ENCODE data around the gene RIPK3.
"Not testable (repeated sequence)": the region's sequence is repeated elsewhere in the genome, so short reads cannot be mapped to it uniquely, and the experiment has no call there.

RIPK3 gene

DNA sequence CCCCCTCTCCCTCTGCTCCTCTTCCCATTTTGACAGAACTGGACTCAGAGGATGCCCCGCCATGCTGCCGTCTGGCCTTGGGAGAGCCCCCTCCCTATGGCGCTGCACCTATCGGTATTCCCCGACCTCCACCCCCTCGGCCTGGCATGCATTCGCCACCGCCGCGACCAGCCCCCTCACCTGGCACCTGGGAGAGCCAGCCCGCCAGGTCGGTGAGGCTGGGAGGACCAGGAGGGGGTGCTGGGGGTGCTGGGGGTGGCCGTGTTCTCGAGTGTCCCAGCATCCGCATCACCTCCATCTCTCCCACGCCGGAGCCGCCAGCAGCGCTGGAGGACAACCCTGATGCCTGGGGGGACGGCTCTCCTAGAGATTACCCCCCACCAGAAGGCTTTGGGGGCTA is 29.7 kb upstream of the RIPK3 start:
- no peak for DNase-seq

DNA sequence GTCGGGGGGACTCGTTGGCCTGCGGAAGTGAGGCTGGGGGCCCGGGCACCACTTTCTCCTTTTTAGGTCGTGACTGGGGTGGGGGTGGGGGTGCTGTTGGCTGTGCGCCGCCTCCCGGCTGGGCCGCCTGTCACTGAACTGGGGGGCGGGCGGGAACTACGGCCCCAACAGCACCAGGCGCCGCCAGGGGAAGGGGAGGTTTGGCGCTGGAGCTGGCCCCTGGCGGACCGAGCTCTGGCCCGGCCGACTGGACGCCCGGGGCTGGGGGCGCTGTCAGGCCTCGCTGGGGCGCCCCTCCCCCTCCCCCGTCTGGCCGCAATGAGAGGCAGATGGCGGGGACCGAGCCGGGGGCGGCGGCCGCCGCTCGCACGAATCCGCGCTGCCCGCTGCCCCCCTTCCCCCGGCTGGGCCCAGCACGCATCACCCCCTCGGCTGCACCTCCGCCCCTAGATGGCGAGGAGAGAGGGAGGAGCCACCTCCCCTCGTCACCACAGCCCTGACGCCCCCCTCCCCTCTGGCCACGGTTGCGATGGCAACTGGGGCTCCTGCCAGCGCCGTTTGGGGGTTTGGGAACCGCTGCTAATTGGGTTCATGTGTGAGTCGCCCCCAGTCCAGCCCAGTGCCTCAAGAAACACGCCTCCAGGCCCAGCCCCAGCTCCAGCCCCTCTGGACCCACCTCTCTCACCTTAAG is 28.9 kb upstream of the RIPK3 start:
- peak in 6 of 14 donors; percentile 5 to 44 (median 22) for DNase-seq

DNA sequence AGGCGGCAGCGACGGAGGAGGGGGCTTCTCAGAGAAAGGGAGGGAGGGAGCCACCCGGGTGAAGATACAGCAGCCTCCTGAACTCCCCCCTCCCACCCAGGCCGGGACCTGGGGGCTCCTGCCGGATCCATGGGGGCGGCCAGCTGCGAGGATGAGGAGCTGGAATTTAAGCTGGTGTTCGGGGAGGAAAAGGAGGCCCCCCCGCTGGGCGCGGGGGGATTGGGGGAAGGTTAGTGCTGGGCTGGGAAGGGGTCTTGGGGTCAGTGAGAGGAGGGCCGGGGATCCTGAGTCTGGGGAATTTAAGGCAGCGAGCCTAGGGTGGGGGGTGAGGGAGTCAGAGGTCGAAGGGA is 28.4 kb upstream of the RIPK3 start:
- peak in 1 of 14 donors; percentile 39 for DNase-seq

DNA sequence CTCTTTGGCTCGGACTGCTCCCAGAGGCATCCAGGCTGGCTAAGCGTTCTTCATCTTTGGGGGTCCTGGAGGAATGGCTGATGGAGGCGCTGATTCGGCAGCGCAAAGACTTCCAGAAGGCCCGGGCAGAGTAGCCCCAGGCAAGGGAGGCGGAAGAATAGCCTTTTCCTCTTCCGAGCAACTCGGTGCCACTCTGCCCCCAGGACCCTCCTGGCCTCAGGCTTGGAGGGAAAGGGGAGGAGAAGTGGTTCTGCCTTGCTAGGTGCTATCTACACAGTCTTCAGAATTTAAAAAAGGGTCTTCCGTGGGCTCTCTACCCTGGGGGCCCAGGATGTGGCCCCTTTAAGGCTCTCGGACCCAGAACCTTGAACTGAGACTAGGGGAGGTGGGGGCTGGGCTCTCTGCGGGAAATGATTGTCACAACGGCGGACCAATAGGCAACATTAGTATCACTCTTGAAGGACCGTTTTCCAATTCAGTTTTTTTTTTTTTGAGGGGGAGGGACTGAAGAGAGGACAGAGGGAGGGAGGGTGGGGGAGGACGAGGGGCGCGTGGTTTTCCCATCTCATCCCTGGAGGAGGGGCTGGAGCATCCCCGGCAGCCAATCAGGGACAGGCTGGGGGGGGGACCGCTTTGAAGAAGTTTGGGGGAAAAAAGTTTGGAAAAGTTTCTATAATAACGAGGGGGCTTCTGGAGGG is 27.9 kb upstream of the RIPK3 start, which contains the start of gene NFATC4:
TSS of gene NFATC4 (plus strand) at position 671 of the 698 bp plus-strand sequence. CDS start 157 bp downstream, outside the sequence.
- peak in 9 of 14 donors; percentile 16 to 76 (median 36) for DNase-seq

DNA sequence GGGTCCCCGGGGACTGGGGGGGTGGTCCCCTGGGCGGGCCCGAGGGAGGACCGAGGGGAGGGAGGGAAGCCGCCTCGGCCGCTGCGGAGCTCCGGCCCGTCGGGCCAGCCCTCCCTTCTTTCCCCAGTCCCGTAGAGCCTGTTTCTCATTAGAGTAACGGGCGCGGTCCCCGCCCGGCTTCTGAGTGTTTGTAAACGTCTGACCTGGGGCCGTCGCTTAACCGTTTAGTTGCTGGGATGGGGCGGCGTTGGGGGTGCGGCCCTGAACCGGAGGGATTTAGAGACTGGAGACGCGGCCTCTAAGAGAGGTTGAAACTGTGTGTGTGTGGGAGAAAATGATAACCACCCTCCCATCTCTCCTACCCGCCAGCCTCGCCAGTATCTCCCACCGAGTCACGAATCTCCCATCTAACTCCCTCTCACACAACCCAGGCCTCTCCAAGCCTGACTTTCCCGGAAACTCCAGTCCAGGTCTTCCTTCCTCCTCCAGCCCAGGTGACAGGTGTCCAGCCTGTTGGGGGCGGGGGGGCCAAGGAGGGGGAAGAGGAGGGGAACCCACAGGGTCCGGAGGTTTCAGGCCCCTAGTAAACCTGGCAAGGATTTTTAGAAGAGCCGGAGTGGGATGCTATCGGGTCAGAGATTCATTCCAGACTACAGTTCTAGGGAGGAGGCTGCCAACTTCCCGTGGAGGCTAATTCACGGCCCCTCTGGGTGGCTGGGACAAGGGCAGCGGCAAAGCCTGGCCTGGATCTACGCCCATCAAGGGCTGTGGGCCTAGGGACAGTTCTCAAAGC is 27.1 kb upstream of the RIPK3 start:
- DNase-seq, result peak in 11 of 14 donors; percentile 41 to 97 (median 57)

DNA sequence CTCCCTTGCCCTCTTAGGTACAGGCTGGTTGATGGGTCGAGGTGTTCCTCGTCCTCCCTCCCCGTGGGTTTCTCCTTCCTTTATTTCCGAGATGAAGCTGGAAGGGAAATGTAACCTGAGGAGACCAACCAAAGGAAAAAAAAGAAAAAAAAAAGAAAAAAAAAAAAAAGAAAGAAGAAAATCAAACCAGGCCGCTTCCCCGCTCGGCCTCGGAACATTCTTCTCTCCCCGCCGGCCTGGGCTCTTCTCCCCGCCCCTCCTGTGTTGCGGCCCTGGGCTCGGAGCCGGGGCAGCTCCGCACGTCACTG is 26.6 kb upstream of the RIPK3 start:
- DNase-seq, result no peak

DNA sequence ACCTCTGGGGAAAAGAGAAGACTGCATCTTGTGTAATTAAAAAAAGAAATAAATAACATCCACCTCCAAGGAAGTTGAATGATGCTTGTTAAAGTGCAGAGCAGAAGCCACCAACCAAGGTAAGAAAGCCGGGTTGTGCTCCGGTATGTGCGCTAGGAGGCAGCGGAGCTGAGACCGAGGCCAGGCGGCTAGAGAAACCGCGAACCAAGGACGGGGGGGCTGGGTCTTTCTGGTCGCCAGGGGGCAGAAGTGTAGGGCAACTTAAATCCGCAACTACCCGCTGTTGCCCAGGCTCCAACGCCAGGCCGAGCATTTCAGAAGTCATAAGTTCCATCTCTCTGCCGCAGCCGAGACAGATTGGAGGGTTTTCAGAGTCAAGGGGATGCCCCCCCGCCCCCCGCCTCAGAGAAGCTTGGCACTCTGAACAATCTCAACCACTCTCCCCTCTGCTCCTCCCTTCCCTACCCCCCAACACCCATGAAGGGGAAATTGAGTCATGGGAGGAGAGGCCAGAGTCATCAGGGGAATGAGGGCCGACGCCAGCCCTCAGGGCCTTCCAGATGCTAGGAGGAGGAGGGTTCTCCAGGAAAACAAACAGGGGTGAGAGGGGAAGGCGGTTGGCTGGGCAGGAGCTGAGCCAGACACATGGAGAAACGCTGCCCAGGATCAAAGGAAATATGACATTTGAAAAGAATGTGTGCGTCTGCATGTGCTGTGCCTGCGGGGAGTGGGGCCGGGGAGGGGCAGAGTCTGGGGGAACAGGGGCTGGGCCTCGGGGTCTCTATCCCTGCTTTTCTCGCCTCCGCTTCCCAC is 26.0 kb upstream of the RIPK3 start:
- DNase-seq, result peak in 10 of 14 donors; percentile 23 to 83 (median 30)

DNA sequence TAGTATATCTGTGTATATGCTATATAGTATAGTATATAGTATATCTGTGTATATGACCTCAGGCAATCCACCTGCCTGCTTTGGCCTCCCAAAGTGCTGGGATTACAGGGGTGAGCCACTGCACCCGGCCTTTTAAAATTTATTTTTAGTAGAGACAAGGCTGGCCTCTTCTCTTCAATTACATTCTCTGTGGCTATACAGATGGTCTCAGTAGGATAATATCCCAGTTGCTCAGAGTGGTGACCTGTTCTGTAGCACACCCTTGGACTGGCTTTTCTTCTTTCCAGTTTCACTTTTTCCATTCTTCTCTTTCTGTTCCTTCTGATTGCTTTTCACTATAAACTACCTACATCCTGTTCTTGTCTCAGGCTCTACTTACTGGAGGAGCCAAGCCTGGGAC is 25.1 kb upstream of the RIPK3 start:
- DNase-seq, result peak in 1 of 14 donors; percentile 25

DNA sequence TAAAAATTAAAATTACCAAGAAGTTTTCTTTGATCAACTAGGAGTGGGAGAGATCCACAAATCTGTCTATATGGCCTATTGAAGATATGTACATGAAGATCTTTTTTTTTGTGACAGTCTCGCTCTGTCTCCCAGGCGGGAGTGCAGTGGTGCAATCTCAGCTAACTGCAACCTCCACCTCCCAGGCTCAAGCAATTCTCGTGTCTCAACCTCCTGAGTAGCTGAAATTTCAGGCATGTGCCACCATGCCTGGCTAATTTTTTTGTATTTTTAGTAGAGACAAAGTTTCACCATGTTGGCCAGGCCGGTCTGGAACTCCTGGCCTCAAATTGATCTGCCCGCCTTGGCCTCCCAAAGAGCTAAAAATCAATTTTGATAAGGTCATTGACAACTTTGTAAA is 23.6 kb upstream of the RIPK3 start:
- no peak for DNase-seq

DNA sequence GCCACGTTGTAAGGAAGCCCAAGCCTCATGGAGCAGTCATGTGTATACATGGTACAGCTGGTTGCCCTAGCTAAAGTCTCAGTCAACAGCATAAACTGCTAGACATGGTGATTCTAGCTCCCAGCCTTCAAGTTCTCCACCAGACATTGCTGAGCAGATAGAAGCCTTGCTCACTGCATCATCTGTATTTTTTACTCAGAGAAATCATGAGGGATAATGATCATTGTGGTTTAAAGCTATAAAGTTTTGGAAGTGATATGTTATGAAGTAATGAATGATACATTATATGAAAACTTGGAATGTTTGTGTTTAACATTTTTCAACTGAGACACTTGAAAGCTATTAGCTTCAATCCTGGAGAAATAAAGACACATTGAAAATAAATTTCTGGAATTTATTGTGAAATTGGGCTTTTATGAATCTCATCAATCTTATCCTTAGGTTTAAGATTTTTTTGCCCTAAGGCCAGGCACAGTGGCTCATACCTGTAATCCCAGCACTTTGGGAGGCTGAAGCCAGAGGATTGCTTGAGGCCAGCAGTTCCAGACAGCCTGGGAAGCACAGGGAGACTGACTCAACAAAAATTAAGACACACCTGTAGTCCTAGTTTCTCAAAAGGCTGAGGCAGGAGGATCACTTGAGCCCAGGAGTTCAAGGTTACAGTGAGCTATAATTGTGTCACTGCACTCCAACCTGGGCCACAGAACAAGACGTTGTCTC is 22.6 kb upstream of the RIPK3 start:
- DNase-seq, result no peak

DNA sequence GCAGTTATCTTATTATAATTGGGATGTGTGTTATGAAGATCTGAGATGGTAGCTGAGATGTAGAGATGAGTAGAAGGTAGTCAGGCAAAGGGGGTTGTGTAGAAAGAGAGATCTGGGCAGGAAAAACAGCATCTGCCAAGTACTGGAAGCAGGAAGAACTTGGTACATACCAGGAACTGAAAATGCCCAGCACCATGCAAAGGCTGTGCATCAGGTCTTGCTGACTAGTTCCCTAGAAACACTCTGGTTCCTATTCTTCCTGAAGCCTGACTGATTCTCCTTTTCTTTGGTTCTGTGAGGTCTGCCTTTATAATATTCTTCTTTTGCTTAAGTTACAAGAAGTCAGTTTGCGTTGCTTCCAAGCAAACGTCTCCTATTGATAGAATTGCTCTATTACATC is 21.5 kb upstream of the RIPK3 start:
- DNase-seq, result no peak

DNA sequence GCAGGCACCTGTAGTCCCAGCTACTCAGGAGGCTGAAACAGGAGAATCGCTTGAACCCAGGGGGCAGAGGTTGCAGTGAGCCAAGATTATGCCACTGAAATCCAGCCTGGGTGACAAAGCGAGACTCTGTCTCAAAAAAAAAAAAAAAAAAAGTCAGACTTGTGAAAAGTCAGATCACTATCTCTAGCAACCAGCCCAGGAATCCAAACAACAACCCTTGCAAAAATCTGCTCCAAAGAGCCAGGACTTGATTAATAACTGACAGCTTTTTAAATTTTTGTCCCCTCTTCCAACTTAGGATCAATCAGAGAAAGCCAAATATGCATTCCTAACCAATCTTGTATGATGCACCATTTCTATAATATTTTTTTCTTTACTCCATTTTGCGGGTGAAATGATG is 20.5 kb upstream of the RIPK3 start:
- DNase-seq, result no peak

DNA sequence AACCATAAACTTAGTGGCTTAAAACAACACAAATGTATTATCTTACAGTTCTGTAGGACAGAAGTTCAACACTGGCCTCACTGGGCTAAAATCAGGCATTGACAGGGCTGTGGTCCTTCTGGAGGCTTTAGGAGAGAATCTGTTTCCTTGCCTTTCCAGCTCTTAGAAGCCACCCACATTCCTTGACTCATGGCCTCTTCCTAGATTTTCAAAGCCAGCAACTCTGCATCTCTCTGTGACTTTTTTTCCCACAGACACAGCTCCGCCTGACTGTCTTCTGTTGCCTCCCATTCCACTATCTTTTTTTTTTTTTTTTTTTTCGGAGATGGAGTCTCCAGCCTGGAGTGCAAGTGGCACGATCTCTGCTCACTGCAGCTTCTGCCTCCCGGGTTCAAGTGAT is 16.4 kb upstream of the RIPK3 start:
- DNase-seq, result no peak

DNA sequence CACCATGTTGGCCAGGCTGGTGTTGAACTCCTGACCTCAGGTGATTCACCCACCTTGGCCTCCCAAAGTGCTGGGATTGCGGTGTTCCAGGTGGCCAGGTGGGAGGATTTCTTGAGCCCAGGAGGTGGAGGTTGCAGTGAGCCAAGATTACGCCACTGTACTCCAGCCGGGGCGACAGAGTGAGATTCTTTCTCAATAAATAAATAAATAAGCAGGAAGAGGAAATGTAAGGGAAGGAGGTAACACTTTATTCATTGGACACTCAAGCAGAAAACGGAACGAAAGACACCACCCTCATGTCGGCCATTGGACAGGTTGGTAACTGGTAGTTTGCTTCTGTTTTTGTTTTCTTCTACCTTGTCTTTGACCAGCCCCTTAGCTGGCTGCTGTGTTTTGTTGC is 15.2 kb upstream of the RIPK3 start:
- DNase-seq, result no peak

DNA sequence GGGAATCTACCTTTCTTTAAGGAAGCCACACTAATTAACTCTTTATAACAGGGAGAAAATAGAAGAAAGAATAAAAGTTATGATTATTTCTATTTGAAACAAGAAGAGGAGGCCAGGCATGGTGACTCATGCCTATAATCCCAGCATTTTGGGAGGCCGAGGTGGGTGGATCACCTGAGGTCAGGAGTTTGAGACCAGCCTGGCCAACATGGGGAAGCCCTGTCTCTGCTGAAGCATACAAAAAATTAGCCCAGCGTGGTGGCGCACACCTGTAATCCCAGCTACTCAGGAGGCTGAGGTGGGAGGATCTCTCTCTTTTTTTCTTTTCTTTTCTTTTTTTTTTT is 14.7 kb upstream of the RIPK3 start:
- not testable (repeated sequence) for DNase-seq

DNA sequence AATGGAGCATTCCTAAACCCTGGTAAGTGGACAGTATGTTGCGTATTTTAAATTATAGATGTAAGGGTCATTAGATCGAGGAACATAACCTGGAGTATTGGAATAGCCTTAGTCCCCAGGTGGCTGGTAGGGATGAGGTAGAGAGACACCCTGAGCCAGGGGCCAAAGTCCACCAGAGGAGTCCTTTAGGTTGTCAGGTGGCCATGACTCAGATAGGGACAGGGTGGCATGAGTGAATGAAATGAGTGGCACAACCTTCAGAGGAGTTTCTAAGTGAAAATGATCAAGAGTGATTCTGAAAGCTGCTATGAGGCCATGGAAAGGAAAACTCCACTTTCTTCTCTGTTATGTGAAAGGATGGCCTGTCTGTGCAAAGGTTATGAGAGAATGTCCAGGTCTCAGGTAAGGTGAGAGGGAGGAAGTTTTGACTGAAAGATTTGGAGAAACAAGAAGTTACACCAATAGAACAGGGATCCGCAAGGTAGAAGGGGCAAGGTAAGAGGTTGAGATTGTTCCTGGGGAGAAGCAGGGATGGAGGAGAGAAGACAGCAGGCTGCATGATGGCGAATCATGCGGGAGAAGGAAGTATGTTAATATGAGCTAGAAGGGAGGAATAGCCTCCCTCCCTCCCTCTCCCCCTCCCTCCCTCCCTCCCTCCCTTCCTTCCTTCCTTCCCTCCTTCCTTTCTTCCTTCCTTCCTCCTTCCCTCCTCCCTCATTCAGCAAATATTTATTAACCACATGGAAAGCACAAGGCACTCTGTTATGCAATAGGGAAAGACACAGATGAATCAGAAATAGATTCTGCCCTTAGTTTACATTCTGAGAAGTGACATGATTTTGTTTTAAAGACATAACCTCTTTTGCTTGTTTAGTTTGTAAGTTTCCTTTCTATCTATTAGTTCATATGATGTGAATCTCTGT is 14.0 kb upstream of the RIPK3 start:
- no peak for DNase-seq

DNA sequence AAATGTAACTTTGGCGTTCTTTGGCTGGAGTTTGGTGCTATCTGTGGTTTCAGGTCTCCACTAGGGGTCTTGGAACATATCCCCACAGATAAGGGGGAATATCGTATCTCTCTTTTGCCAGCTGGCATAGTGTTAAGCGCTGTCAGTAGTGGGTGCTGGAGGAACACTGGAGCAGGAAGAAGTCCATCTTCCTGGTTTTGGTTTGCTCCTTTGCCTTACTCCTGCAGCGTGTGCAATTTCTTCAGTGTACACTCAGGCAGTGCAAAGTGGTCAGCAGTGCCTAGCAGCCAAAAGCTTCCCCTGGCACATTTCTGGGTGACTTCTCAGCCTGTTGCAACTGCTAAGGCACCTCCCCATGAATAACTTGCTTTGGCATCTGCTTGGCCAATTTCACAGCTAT is 11.7 kb upstream of the RIPK3 start:
- DNase-seq, result no peak

DNA sequence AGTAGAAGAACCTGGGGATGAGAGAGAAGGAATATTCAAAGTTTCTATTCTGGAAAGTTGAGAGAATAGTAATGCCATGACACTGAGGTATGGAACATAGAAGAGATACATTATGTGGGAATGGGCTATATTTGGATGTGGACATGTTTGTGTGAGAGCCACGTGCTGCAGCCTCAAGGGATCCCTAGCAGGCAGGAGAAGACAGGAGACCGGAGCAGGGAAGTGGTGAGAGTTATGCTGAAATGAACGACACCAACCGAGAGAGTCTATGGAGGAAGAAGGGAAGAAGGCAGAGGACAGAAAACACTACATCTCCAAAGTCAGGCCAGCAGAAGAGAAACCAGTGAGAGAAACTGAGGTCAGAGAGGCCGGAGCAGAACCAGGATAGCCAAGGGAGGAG is 10.0 kb upstream of the RIPK3 start:
- DNase-seq, result no peak

DNA sequence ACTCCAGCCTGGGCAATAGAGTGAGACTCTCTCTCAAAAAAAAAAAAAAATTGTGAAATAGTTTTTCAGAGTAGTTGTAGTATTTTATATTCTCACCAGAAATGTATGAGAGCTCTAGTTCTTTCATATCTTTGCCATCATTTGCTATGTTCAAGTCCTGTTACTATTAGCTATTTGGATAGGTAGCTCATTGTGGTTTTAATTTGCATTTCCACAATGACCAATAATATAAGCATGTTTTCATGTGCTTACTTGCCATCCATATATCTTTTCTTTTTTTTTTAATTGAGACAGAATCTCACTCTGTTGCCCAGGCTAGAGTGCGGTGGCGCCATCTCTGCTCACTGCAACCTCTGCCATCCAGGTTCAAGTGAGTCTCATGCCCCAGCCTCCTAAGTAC is 8.4 kb upstream of the RIPK3 start:
- DNase-seq, result no peak

DNA sequence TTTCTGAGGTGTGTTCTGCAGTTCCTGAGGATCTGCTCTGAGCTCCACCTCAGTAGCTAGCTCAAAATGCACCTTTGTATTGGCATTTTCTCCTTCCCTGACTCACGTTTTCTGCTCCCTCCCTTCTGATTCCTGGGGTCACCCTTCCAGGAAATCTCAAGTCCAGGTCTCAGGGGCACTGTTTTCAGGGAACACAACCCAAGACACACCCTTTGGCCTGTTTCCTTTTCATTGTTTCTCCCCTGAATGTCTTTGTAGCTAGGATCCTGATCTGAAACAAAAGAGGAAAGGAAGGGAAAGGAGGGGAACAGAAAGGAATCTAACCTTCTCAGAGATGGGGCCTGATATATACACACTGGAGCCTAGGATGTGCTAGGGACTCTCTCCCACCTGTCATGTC is 7.3 kb upstream of the RIPK3 start:
- DNase-seq, result no peak

Measured in C1 segment of cervical spinal cord (tissue), 14 donors.